Esophagus muscularis mucosa (tissue), 4 donors: ENCODE measurements around the gene PTPA.

Experiments
- CTCF ChIP-seq, 3 experiments: fragments of 200-600 bp in 2 of 3; fragments of 450-650 bp in 1 of 3; sonication (generic) in 2 of 3; IDR thresholded peaks; one replicate each; pipeline ENCODE4 v1.5.1; 2017 to 2019; ENCODE audit warnings: antibody characterized with exemption in 3 of 3, mild to moderate bottlenecking in 2 of 3, moderate library complexity in 1 of 3
- EP300 ChIP-seq: sonication (generic); formaldehyde crosslinking; IDR thresholded peaks from one replicate; pipeline ENCODE4 v1.6.1; 2017; ENCODE audit warnings: antibody characterized with exemption
- POLR2A ChIP-seq: fragments of 450-650 bp; IDR thresholded peaks from one replicate; pipeline ENCODE4 v1.6.1; 2017; ENCODE audit warnings: antibody characterized with exemption, moderate library complexity, mild to moderate bottlenecking, low read depth
- POLR2AphosphoS5 ChIP-seq, 2 donors: sonication (generic); formaldehyde crosslinking; IDR thresholded peaks; one replicate each; pipeline ENCODE4 v1.6.1; 2017; ENCODE audit warnings: antibody characterized with exemption in 2 of 2

GRCh38 chr9:129166623-129167557 lies 55.7 kb downstream of the PTPA start:
- TF ChIP-seq CTCF (IDR thresholded peaks at IDR 0.05) (no peak), POLR2A (no peak), EP300 (no peak), POLR2AphosphoS5 (IDR thresholded peaks at IDR 0.05) (peak; percentile 70 to 84)
